Umbilical cord (tissue), 2 donors: Measurements from ENCODE around the gene C10orf71. TPM values are rescaled to one million over a fixed set of nuclear protein-coding genes. Genes with fewer than 3 reads are reported as not detected.
A peak's percentile ranks its signal among the peaks of the same experiment; 100 is the strongest.

Experiments
- DNase-seq: peaks from one replicate; pipeline ENCODE4 v3.0.0-alpha.2; 2015; ENCODE audit warnings: low spot score
- total RNA-seq: library from RNA; depleted of rRNA; stranded (reverse); fragments of >200 nt; gene quantifications from one replicate; pipeline ENCODE4 v1.2.3, GENCODE V29; 2014; ENCODE audit warnings: low replicate concordance; ENCODE audit not compliant: insufficient read depth

Gene C10orf71
- total RNA-seq, 1 donor from 2014 or later = 3.6 TPM

- DNase-seq = no peak
These were observed 3.7 kb upstream of the C10orf71 start for GRCh38 chr10:49295297-49295696.

GRCh38 chr10:49296382-49296781 lies 2.6 kb upstream of the C10orf71 start:
- no peak for DNase-seq

GRCh38 chr10:49296836-49297235 lies 2.1 kb upstream of the C10orf71 start:
- no peak for DNase-seq

GRCh38 chr10:49297818-49298670 lies 926 bp upstream of the C10orf71 start:
- no peak for DNase-seq

- DNase-seq = peak; percentile 25
These were observed 343 bp upstream of the C10orf71 start for GRCh38 chr10:49298671-49298982.

- no peak for DNase-seq
These were observed 808 bp downstream of the C10orf71 start for GRCh38 chr10:49299816-49300139.

GRCh38 chr10:49300140-49300974 lies 1.4 kb downstream of the C10orf71 start:
- DNase-seq = no peak

- DNase-seq = no peak
These were observed 2.3 kb downstream of the C10orf71 start for GRCh38 chr10:49301302-49301701.

- no peak for DNase-seq
These were observed 3.1 kb downstream of the C10orf71 start for GRCh38 chr10:49302088-49302487.

GRCh38 chr10:49303711-49304110 lies 4.7 kb downstream of the C10orf71 start:
- no peak for DNase-seq

GRCh38 chr10:49304137-49304536 lies 5.2 kb downstream of the C10orf71 start:
- no peak for DNase-seq

- DNase-seq = peak; percentile 25
These were observed 9.0 kb downstream of the C10orf71 start for GRCh38 chr10:49307921-49308320.

GRCh38 chr10:49308881-49309280 lies 9.9 kb downstream of the C10orf71 start:
- no peak for DNase-seq

GRCh38 chr10:49309691-49310411 lies 10.9 kb downstream of the C10orf71 start:
- DNase-seq = peak; percentile 6

- no peak for DNase-seq
These were observed 11.5 kb downstream of the C10orf71 start for GRCh38 chr10:49310460-49310859.

- DNase-seq = no peak
These were observed 12.1 kb downstream of the C10orf71 start for GRCh38 chr10:49310901-49311554.

GRCh38 chr10:49311555-49312236 lies 12.7 kb downstream of the C10orf71 start:
- DNase-seq = peak; percentile 34

- no peak for DNase-seq
These were observed 13.4 kb downstream of the C10orf71 start for GRCh38 chr10:49312246-49312869.

- DNase-seq = no peak
These were observed 14.6 kb downstream of the C10orf71 start for GRCh38 chr10:49313501-49314070.

- DNase-seq = no peak
These were observed 15.8 kb downstream of the C10orf71 start for GRCh38 chr10:49314806-49315205.
